GM19240 (cell line): ENCODE results near the gene ADH1B.
"Not testable (repeated sequence)": the region's sequence is repeated elsewhere in the genome, so short reads cannot be mapped to it uniquely, and the experiment has no call there.

Experiments
- DNase-seq: peaks from one replicate; pipeline ENCODE4 v3.0.0; 2011; ENCODE audit warnings: low spot score; ENCODE audit not compliant: insufficient read length

The ADH1B gene

GRCh38 chr4:99324361-99324760, 3.2 kb upstream of the ADH1B start:
- DNase-seq, result no peak

DNA sequence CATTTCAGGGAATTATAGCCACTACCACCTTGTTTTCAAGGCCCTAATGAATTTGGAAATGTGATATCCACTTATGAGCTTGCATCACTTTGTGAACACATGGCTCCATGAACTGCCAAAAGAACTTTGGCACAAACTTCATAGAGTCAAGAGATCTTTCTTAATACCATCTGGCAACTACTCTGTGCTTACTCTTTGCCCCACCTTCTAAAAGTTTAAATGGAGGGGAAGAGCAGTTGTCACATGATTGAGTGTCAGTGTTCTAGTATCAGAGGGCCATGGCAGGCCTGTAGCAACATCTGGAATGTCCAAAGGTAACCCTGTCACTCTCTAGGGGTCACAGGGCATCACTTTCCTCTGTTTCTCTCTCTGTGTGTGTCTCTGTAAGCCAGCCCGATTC, 2.6 kb upstream of the ADH1B start:
- DNase-seq, result no peak

GRCh38 chr4:99317811-99318210, 3.4 kb downstream of the ADH1B start:
- DNase-seq, result not testable (repeated sequence)

- DNase-seq, result no peak
Measured at GRCh38 chr4:99317354-99317753, 3.8 kb downstream of the ADH1B start.

DNA sequence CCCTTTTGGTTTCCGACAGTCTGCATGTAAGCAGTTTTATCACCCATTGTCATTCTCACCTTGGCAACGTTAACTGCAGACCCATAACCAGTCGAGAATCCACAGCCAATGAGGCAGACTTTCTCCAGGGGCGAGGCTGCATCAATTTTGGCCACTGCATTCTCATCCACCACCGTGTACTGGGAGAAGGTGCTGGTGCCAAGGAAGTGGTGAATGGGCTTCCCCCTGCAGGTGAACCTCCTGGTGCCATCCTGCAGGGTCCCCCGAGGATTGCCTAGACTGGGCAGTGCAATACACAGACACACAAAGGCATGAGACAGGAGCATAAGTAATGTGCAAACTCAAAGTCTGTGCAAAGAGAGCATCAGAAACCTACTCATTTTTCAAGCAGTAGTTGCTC, 5.4 kb downstream of the ADH1B start:
- no peak for DNase-seq

- no peak for DNase-seq
Measured at GRCh38 chr4:99314211-99314610, 7.0 kb downstream of the ADH1B start.

- DNase-seq, result no peak
Measured at GRCh38 chr4:99310389-99310788, 10.8 kb downstream of the ADH1B start.

DNA sequence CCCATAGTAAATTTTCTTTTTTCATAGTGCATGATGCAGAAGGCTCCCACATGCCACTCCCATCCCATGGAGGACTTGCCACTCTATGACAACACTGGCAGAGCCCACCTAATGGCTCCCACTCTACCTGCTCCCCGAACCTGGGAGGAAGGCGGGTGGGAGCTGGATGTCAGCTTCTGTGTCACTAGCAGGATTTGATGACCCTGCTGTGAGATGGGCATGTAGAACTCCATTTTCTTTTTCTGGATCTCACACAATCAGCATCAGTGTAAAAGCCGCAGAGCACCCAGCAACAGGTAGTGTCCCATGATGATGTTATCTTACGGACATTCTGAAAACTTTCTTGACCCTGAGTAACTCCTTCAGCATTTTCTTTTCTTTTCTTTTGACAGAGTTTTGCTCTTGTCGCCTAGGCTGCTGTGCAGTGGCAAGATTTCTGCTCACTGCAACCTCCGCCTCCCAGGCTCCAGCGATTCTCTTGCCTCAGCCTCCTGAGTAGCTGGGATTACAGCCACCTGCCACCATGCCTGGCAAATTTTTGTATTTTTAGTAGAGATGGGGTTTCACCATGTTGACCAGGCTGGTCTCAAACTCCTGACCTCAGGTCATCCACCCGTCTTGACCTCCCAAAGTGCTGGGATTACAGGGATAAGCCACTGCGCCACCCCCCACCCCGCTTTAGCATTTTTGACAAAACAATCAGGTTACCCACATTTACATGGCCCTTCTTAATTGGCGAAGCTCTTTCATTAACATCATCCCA, 15.4 kb downstream of the ADH1B start:
- DNase-seq, result no peak

GRCh38 chr4:99301376-99302164, 19.6 kb downstream of the ADH1B start:
- no peak for DNase-seq

- DNase-seq, result no peak
Measured at GRCh38 chr4:99300934-99301333, 20.3 kb downstream of the ADH1B start.

DNA sequence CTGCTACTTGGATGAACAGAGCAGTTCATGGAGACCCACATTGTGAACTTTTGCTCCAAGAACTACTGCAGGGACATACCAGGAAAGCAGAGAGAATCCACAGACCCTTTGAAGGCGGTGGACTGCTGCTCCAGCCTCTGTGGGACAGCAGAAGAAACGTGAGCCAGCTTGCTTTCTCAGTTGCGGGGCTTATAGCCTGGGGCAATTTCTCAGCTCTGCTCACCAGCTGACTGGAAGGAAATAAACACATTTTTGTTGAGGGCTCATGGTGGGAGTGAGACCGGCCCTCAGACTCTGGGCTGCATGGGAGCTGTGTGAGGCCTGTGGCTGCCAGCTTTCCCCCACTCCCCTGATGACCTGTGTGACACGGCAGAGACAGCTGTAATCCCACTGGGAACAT, 27.8 kb downstream of the ADH1B start:
- DNase-seq, result no peak

GRCh38 chr4:99290848-99291786, 30.1 kb downstream of the ADH1B start, which contains the start of gene ADH1A:
Gene ADH1A, minus strand, starts transcription at chr4:99290985. Its CDS starts 71 bp downstream, at chr4:99290914.
- DNase-seq, result no peak

DNA sequence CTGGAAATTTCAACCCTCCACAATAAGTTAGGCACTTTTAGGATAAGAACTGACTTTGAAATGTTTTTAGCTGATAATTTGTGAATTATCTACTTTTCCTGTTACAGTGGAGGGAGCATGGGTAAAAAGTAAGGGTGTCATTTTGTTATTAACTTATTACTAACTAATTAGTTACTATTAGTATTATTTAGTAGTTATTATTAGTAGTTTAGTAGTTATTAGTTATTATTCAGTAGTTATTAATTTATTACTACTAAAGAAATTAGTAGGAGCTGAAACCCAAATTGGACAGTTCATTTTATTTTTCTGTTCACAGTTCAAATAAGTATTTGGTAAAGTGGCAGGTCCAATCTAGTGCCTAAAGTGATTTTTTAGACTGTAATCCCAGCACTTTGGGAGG, 35.8 kb downstream of the ADH1B start:
- no peak for DNase-seq

DNA sequence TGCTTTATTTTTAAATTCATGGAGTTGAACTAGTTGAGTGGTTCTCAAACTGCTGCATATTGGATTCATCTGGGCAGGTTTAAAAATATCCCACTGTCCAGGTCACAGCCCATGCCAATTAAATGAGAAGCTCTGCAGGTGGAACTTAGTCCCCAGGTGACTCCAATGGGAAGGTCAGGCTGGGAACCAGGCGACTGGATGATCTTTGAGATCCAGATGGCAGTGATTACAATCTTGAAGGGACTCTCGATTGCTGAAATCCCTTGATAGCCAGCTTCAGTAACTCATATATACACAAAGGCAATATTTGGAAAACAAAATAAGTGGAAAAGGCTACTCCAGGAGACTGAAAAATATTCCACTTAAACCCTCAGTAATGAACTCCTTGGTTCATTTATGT, 38.5 kb downstream of the ADH1B start:
- no peak for DNase-seq

- DNase-seq, result no peak
Measured at GRCh38 chr4:99281261-99281660, 39.9 kb downstream of the ADH1B start.

GRCh38 chr4:99276417-99276816, 44.8 kb downstream of the ADH1B start:
- no peak for DNase-seq

DNA sequence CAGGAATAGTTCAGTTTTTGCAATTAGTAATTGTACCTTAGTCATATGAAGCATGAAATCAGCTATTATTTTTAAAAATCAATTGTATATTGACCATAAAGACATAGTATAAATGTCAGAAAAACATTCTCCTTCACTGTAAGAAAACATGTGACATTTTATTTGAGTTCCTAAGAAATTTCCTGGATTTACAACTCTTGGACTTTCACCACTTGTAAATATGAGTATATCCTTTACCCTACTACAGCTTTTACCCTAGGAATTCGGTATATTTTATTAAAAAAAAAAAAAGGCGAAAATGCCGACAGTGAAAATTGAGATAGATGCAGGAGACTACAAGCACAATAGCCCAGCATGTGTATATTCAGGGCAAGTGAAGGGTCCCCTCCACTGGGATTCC, 45.3 kb downstream of the ADH1B start:
- DNase-seq, result no peak

GRCh38 chr4:99275050-99275449, 46.2 kb downstream of the ADH1B start:
- no peak for DNase-seq

DNA sequence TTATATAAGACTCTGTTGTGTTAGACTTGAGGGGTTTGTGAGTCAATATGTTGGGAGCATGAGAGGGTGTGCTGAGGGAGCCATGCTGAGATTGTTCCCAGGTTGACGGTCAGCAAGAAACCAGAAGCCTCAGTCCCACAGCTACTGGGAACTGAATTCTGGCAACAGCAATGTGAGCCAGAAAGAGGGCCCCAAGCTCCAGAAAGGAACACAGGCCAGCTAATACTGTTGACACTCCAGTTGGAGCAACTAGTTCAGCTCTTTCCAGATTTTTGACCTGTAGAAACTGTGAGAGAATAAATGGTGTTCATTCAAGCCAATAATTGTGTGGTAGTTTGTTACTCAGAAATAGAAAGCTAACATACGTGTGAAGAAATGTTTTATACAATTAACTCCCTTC, 47.5 kb downstream of the ADH1B start:
- no peak for DNase-seq

GRCh38 chr4:99264927-99265326, 56.3 kb downstream of the ADH1B start:
- DNase-seq, result no peak
